AG04450 (cell line): ENCODE results near the gene DHX35. TPM values are rescaled to one million over a fixed set of nuclear protein-coding genes. Genes with fewer than 3 reads are reported as not detected.

Source experiments
- CTCF ChIA-PET: fragments of 300-600, 350-600 bp; formaldehyde crosslinking; extraction: SDS; loops from one replicate; lab custom pipeline; 2022; ENCODE audit warnings: antibody characterized with exemption, inconsistent platforms; lab: Charles Lee
- POLR2A ChIA-PET: fragments of 350-600 bp; formaldehyde crosslinking; extraction: SDS; loops from one replicate; lab custom pipeline; 2021; ENCODE audit warnings: antibody characterized with exemption, inconsistent platforms; lab: Yijun Ruan, JAX
- DNase-seq: peaks from one replicate; pipeline ENCODE4 v3.0.0-alpha.2; 2011; ENCODE audit warnings: low read depth, low spot score
- H3K27ac ChIP-seq: one replicate; pipeline ENCODE4 v1.5.1; 2012; ENCODE audit warnings: low read depth, low read length, control low read depth
- H3K27me3 ChIP-seq: one replicate; pipeline ENCODE4 v1.6.0; 2012; ENCODE audit warnings: low read length; ENCODE audit not compliant: control insufficient read depth, insufficient read depth
- H3K4me3 ChIP-seq: 2 replicates; pipeline ENCODE4 v1.5.1; 2011; ENCODE audit warnings: mild to moderate bottlenecking, low read depth, low read length, control low read depth
- H3K9me3 ChIP-seq: 2 replicates; pipeline ENCODE4 v1.5.1; 2012; ENCODE audit warnings: low read length; ENCODE audit not compliant: control insufficient read depth, insufficient read depth
- CTCF ChIP-seq: IDR thresholded peaks from 2 replicates; pipeline ENCODE4 v1.5.1; 2011; ENCODE audit warnings: low read depth, low read length, control low read depth, inconsistent platforms
- polyA minus RNA-seq: library from RNA; depleted of rRNA, polyadenylated mRNA; stranded (reverse); fragments of >200 nt; gene quantifications from 2 replicates; pipeline ENCODE4 v1.2.3, GENCODE V29; 2011; rRNA and poly(A)+ RNA removed
- polyA plus RNA-seq: library from polyadenylated mRNA; depleted of rRNA; stranded (reverse); fragments of >200 nt; gene quantifications from 2 replicates; pipeline ENCODE4 v1.2.3, GENCODE V29; 2011; rRNA removed

DHX35 gene
- polyA plus RNA-seq, result 13.5 and 14.4 TPM in 2 replicates
- polyA minus RNA-seq, result 12.4 and 13.2 TPM in 2 replicates

GRCh38 chr20:38962044-38962927 lies at the start of gene DHX35:
TSS of gene DHX35 (plus strand) at chr20:38962344. CDS start at chr20:38962368, 24 bp downstream.
- peak; percentile 51 for TF ChIP-seq CTCF
- Histone ChIP-seq H3K27ac (peak within 1 kb of the TSS; percentile 82), H3K9me3 (no peaks in the 10 kb centered on the region), H3K27me3 (no peaks in the 10 kb centered on the region), H3K4me3 (peak within 1 kb of the TSS; percentile 93)
- ChIA-PET CTCF (interaction anchor here (0.8 to 5.2 kb wide), 11 partner anchors 9 to 118 kb away, joined by 3 to 62 read pairs (median 5); partner anchors contain the start of gene FAM83D), POLR2A (interaction anchor here (0.5 to 2.7 kb wide), 13 partner anchors 8 to 609 kb away, joined by 3 to 18 read pairs (median 3); partner anchors contain the start of gene FAM83D)
- peak; percentile 83 for DNase-seq

- TF ChIP-seq CTCF, result no peak
- Histone ChIP-seq H3K27me3 (peaks cover 20% of the 10 kb centered on the region), H3K9me3 (no peaks in the 10 kb centered on the region), H3K27ac (no peak overlapping the region), H3K4me3 (no peak overlapping the region)
- DNase-seq, result no peak
- POLR2A ChIA-PET, result no interaction called here
- CTCF ChIA-PET, result no interaction called here
Measured at GRCh38 chr20:38915355-38915754, 46.8 kb upstream of the DHX35 start.

GRCh38 chr20:38917657-38918056 lies 44.5 kb upstream of the DHX35 start:
- Histone ChIP-seq H3K9me3 (no peaks in the 10 kb centered on the region), H3K27ac (no peak overlapping the region), H3K27me3 (peaks cover 38% of the 10 kb centered on the region), H3K4me3 (no peak overlapping the region)
- TF ChIP-seq CTCF, result no peak
- POLR2A ChIA-PET, result no interaction called here
- no peak for DNase-seq
- CTCF ChIA-PET, result interaction anchor here (0.7 to 2.0 kb wide), 5 partner anchors 9 to 163 kb away, joined by 3 to 9 read pairs (median 4); partner anchors contain the start of gene FAM83D

- Histone ChIP-seq H3K27me3 (peaks cover 38% of the 10 kb centered on the region), H3K4me3 (no peak overlapping the region), H3K27ac (no peak overlapping the region), H3K9me3 (no peaks in the 10 kb centered on the region)
- CTCF ChIA-PET, result interaction anchor here (12.2 kb wide), 1 partner anchor 132 kb away, joined by 196 read pairs; no protein-coding TSS in a partner anchor
- TF ChIP-seq CTCF, result no peak
- DNase-seq, result no peak
- POLR2A ChIA-PET, result no interaction called here
Measured at GRCh38 chr20:38918172-38918571, 44.0 kb upstream of the DHX35 start.

- no peak overlapping the region for H3K4me3 ChIP-seq
- ChIA-PET CTCF (interaction anchor here (12.2 kb wide), 1 partner anchor 130 kb away, joined by 196 read pairs; no protein-coding TSS in a partner anchor), POLR2A (no interaction called here)
- H3K27me3 ChIP-seq, result peaks cover 35% of the 10 kb centered on the region
- H3K9me3 ChIP-seq, result no peaks in the 10 kb centered on the region
- H3K27ac ChIP-seq, result no peak overlapping the region
- TF ChIP-seq CTCF, result no peak
- no peak for DNase-seq
Measured at GRCh38 chr20:38919683-38920082, 42.5 kb upstream of the DHX35 start.
